ENCODE results near the gene ACBD6. TPM values are rescaled to one million over a fixed set of nuclear protein-coding genes. Genes with fewer than 3 reads are reported as not detected.
"Not testable (repeated sequence)": the region's sequence is repeated elsewhere in the genome, so short reads cannot be mapped to it uniquely, and the experiment has no call there.

The ACBD6 gene
- total RNA-seq, 1 donor from 2014 or later: 49.8 TPM

- H3K36me3 Mint-ChIP-seq (ENCODE audit: low read depth): peaks cover 25% of the 10 kb centered on the region
- intact Hi-C loops (cut with micrococcal nuclease): no loop called here
- peaks cover 10% of the 10 kb centered on the region for H3K4me1 Mint-ChIP-seq
- no peaks in the 10 kb centered on the region for H3K27me3 Mint-ChIP-seq
- DNase-seq: no peak
- no peak overlapping the region for H3K4me3 Mint-ChIP-seq
- no peak overlapping the region for H3K27ac Mint-ChIP-seq
- no peaks in the 10 kb centered on the region for H3K9me3 Mint-ChIP-seq
These were observed 12.4 kb downstream of the ACBD6 start for GRCh38 chr1:180489976-180490375.

GRCh38 chr1:180489313-180489712, 13.1 kb downstream of the ACBD6 start:
- Mint-ChIP-seq H3K27me3 (no peaks in the 10 kb centered on the region), H3K27ac (no peak overlapping the region), H3K4me1 (peaks cover 4% of the 10 kb centered on the region), H3K36me3 (ENCODE audit: low read depth) (peaks cover 19% of the 10 kb centered on the region), H3K4me3 (no peak overlapping the region), H3K9me3 (no peaks in the 10 kb centered on the region)
- no peak for DNase-seq
- intact Hi-C loops (cut with micrococcal nuclease): no loop called here

DNA sequence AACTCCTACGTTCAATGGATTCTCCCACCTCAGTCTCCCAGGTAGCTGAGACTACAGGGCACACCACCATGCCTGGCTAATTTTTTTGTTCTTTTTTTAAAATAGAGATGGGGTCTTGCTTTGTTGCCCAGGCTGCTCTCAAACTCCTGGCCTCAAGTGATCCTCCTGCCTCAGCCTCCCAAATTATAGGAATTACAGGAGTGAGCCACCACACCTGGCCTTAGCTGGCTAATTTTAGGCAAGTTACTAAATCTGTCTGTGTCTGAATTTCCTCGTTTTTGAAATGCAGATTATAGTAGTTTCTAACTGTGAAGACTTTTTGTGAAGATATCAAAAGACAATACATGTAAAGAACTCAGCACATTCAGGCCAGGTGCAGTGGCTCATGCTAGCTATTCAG, 13.7 kb downstream of the ACBD6 start:
- H3K27ac Mint-ChIP-seq: no peak overlapping the region
- peaks cover 17% of the 10 kb centered on the region for H3K36me3 Mint-ChIP-seq (ENCODE audit: low read depth)
- intact Hi-C loops (cut with micrococcal nuclease): no loop called here
- DNase-seq: no peak
- no peaks in the 10 kb centered on the region for H3K27me3 Mint-ChIP-seq
- no peaks in the 10 kb centered on the region for H3K9me3 Mint-ChIP-seq
- H3K4me1 Mint-ChIP-seq: peaks cover 4% of the 10 kb centered on the region
- H3K4me3 Mint-ChIP-seq: no peak overlapping the region

DNA sequence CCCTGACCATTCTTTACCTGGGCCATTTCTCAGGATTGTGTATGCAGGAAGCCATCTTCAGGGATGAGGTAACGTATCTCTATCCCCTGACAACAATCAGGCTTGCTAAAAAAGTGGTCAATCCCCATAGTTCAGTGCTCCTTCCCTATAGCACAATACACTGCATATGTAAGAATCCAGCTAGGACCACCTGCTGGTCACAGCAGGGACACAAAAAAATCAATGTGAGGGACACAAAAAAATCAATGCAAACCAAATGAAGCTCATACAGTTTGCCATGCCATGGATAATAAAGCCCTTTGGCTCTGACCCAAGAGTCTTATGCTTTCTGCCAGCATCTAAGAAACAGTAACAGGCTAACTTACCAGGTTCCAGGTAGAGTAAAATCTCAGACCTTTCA, 16.3 kb downstream of the ACBD6 start:
- Mint-ChIP-seq H3K9me3 (no peaks in the 10 kb centered on the region), H3K4me1 (peaks cover 15% of the 10 kb centered on the region), H3K36me3 (ENCODE audit: low read depth) (peaks cover 12% of the 10 kb centered on the region), H3K27me3 (no peaks in the 10 kb centered on the region), H3K27ac (no peak overlapping the region), H3K4me3 (no peak overlapping the region)
- intact Hi-C loops (cut with micrococcal nuclease): no loop called here
- no peak for DNase-seq

- H3K27me3 Mint-ChIP-seq: no peaks in the 10 kb centered on the region
- DNase-seq: no peak
- peaks cover 12% of the 10 kb centered on the region for H3K36me3 Mint-ChIP-seq (ENCODE audit: low read depth)
- H3K27ac Mint-ChIP-seq: no peak overlapping the region
- no peaks in the 10 kb centered on the region for H3K9me3 Mint-ChIP-seq
- no peak overlapping the region for H3K4me3 Mint-ChIP-seq
- intact Hi-C loops (cut with micrococcal nuclease): no loop called here
- H3K4me1 Mint-ChIP-seq: peaks cover 15% of the 10 kb centered on the region
These were observed 17.9 kb downstream of the ACBD6 start for GRCh38 chr1:180484490-180484889.

DNA sequence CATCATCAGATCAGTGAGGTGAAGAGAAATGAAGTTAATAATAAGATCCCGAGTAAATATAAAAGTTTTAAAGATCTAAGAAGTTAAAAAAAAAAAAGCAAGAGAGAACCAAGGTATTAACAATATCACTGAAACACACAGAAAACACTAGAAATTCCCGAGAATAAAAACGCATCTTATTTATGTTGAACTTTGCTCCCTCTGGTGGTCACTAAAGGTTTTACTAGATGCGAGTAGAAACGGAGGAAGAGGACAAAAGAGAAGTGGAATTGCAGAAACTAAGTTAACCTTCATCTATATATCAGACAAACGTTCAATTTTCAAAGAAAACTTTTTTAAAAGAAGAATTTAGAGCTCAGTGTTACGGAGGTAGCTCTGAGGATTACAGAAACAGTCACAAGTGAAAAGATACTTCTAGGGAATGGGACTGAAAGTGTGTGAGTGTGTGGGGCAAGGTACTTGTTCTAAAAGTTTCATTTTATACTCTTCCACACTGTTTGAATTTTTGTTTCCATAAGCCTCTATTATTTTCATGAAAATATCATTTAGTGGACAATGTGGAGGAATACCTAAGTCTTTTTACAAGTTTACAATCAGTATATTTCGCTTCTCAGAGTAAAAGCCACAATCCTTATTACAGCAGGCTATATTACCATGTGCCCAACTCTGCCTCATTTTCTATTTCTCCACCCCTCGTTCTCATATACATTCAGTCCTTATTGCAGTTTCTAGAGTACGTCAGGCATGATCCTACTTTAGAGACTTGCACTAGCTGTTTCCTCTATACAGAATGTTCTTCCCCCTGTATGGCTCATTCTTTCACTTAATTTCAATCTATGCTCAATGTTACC, 19.7 kb downstream of the ACBD6 start:
- Mint-ChIP-seq H3K36me3 (ENCODE audit: low read depth) (peaks cover 13% of the 10 kb centered on the region), H3K9me3 (no peaks in the 10 kb centered on the region), H3K27ac (no peak overlapping the region), H3K4me3 (no peak overlapping the region), H3K27me3 (no peaks in the 10 kb centered on the region), H3K4me1 (peaks cover 16% of the 10 kb centered on the region)
- peak; percentile 72 for DNase-seq
- intact Hi-C loops (cut with micrococcal nuclease): loop anchor here (1.0 to 2.0 kb wide), 2 partner anchors 16 to 230 kb away; no protein-coding TSS in a partner anchor

DNA sequence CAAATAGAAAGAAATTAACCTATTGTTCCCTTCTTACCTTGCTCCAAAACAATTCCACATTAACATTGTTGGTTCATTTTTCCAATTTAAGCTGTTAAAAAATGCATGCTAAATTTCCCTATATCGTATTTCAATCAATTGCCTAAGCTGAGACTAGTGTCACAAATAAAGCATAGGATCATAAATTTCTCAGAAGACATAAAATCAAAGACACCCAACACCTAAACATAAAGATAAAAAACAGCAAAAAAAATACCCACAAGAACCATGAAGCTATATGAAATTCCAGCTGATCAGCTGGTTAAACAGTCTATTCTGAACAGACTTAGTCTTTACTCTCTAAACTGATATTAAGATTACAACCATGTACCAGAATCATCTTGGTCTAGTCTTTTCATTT, 32.3 kb downstream of the ACBD6 start:
- Mint-ChIP-seq H3K27ac (no peak overlapping the region), H3K4me3 (no peak overlapping the region), H3K36me3 (ENCODE audit: low read depth) (peaks cover 15% of the 10 kb centered on the region), H3K9me3 (peaks cover 6% of the 10 kb centered on the region), H3K4me1 (no peaks in the 10 kb centered on the region), H3K27me3 (no peaks in the 10 kb centered on the region)
- intact Hi-C loops (cut with micrococcal nuclease): loop anchor here (5.0 kb wide), 1 partner anchor 208 kb away; no protein-coding TSS in a partner anchor
- DNase-seq: no peak

GRCh38 chr1:180468311-180468710, 34.1 kb downstream of the ACBD6 start:
- Mint-ChIP-seq H3K27ac (no peak overlapping the region), H3K4me3 (no peak overlapping the region), H3K27me3 (no peaks in the 10 kb centered on the region), H3K4me1 (no peaks in the 10 kb centered on the region), H3K9me3 (peaks cover 20% of the 10 kb centered on the region), H3K36me3 (ENCODE audit: low read depth) (peaks cover 26% of the 10 kb centered on the region)
- intact Hi-C loops (cut with micrococcal nuclease): no loop called here
- DNase-seq: no peak

DNA sequence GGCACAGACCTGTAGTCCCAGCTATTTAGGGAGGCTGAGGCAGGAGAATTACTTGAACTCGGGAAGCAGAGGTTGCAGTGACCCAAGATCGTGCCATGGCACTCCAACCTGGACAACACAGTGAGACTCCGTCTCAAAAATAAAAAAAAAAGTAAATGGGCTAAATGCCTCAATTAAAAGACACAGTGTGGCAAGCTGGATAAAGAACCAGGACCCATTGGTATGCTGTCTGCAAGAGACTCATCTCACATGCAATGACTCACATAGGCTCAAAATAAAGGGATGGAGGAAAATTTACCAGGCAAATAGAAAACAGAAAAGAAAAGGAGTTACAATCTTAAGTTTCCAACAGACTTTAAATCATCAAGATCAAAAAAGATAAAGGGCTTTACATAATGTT, 40.3 kb downstream of the ACBD6 start:
- peaks cover 39% of the 10 kb centered on the region for H3K9me3 Mint-ChIP-seq
- DNase-seq: no peak
- H3K4me3 Mint-ChIP-seq: no peak overlapping the region
- intact Hi-C loops (cut with micrococcal nuclease): no loop called here
- H3K36me3 Mint-ChIP-seq (ENCODE audit: low read depth): peaks cover 42% of the 10 kb centered on the region
- H3K27me3 Mint-ChIP-seq: no peaks in the 10 kb centered on the region
- peaks cover 3% of the 10 kb centered on the region for H3K4me1 Mint-ChIP-seq
- H3K27ac Mint-ChIP-seq: no peak overlapping the region

DNA sequence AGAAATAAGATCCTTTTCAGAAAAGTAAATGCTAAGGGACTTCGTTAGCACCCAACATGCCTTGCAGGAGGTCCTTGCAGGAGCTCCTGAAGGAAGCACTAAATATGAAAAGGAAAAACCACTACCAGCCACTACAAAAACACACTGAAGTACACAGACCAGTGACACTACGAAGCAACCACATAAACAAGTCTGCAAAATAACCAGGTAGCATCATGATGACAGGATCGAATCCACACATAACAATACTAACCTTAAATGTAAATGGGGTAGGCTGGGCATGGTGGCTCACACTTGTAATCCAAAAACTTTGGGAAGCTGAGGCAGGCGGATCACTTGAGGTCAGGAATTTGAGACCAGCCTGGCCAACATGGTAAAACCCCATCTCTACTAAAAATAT, 40.7 kb downstream of the ACBD6 start:
- peaks cover 39% of the 10 kb centered on the region for H3K9me3 Mint-ChIP-seq
- DNase-seq; H3K4me3 Mint-ChIP-seq; H3K27ac Mint-ChIP-seq; H3K4me1 Mint-ChIP-seq; intact Hi-C loops (cut with micrococcal nuclease); H3K27me3 Mint-ChIP-seq: not testable (repeated sequence)
- peaks cover 42% of the 10 kb centered on the region for H3K36me3 Mint-ChIP-seq (ENCODE audit: low read depth)

GRCh38 chr1:180458807-180459206, 43.6 kb downstream of the ACBD6 start:
- Mint-ChIP-seq H3K27me3 (no peaks in the 10 kb centered on the region), H3K27ac (no peak overlapping the region), H3K9me3 (peaks cover 27% of the 10 kb centered on the region), H3K36me3 (ENCODE audit: low read depth) (peaks cover 38% of the 10 kb centered on the region), H3K4me3 (no peak overlapping the region), H3K4me1 (peaks cover 3% of the 10 kb centered on the region)
- intact Hi-C loops (cut with micrococcal nuclease): no loop called here
- DNase-seq: no peak

GRCh38 chr1:180456191-180456590, 46.2 kb downstream of the ACBD6 start:
- no peak for DNase-seq
- peaks cover 5% of the 10 kb centered on the region for H3K4me1 Mint-ChIP-seq
- H3K9me3 Mint-ChIP-seq: peaks cover 19% of the 10 kb centered on the region
- no peaks in the 10 kb centered on the region for H3K27me3 Mint-ChIP-seq
- H3K36me3 Mint-ChIP-seq (ENCODE audit: low read depth): peaks cover 37% of the 10 kb centered on the region
- H3K4me3 Mint-ChIP-seq: no peak overlapping the region
- H3K27ac Mint-ChIP-seq: no peak overlapping the region
- intact Hi-C loops (cut with micrococcal nuclease): no loop called here

GRCh38 chr1:180451504-180451903, 50.9 kb downstream of the ACBD6 start:
- Mint-ChIP-seq H3K9me3 (peaks cover 18% of the 10 kb centered on the region), H3K27ac (no peak overlapping the region), H3K4me3 (no peak overlapping the region), H3K36me3 (ENCODE audit: low read depth) (peaks cover 36% of the 10 kb centered on the region), H3K27me3 (no peaks in the 10 kb centered on the region), H3K4me1 (peaks cover 4% of the 10 kb centered on the region)
- intact Hi-C loops (cut with micrococcal nuclease): no loop called here
- no peak for DNase-seq

- no peaks in the 10 kb centered on the region for H3K27me3 Mint-ChIP-seq
- no peaks in the 10 kb centered on the region for H3K4me1 Mint-ChIP-seq
- no peaks in the 10 kb centered on the region for H3K9me3 Mint-ChIP-seq
- DNase-seq: no peak
- peaks cover 7% of the 10 kb centered on the region for H3K36me3 Mint-ChIP-seq (ENCODE audit: low read depth)
- intact Hi-C loops (cut with micrococcal nuclease): no loop called here
- H3K4me3 Mint-ChIP-seq: no peak overlapping the region
- H3K27ac Mint-ChIP-seq: no peak overlapping the region
These were observed 57.9 kb downstream of the ACBD6 start for GRCh38 chr1:180444522-180444921.

- no peaks in the 10 kb centered on the region for H3K27me3 Mint-ChIP-seq
- no peak for DNase-seq
- peaks cover 14% of the 10 kb centered on the region for H3K36me3 Mint-ChIP-seq (ENCODE audit: low read depth)
- no peaks in the 10 kb centered on the region for H3K4me1 Mint-ChIP-seq
- intact Hi-C loops (cut with micrococcal nuclease): no loop called here
- no peaks in the 10 kb centered on the region for H3K9me3 Mint-ChIP-seq
- no peak overlapping the region for H3K27ac Mint-ChIP-seq
- H3K4me3 Mint-ChIP-seq: no peak overlapping the region
These were observed 62.0 kb downstream of the ACBD6 start for GRCh38 chr1:180440335-180440734.
